ENCODE measurements around the gene DOCK4. TPM values are rescaled to one million over a fixed set of nuclear protein-coding genes. Genes with fewer than 3 reads are reported as not detected.

The DOCK4 gene
- polyA plus RNA-seq, 2 of the 4 experiments (the other 2 are of a cell fraction), result 13.7 to 15.7 TPM

DNA sequence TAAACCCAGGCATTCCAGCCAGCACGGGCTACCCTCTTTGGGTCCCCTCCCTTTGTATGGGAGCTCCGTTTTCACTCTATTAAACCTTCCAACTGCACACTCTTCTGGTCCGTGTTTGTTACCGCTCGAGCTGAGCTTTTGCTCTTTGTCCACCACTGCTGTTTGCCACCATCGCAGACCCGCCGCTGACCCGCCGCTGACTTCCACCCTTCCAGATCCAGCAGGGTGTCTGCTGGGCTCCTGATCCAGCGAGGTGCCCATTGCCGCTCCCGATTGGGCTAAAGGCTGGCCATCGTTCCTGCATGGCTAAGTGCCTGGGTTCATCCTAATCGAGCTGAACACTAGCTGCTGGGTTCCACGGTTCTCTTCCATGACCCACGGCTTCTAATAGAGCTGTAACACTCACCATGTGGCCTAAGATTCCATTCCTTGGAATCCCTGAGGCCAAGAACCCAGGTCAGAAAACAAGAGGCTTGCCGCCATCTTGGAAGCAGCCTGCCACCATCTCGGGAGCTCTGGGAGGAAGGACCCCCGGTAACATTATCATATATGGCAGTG lies 14.8 kb upstream of the DOCK4 start:
- Histone ChIP-seq H3K4me1 (no peaks in the 10 kb centered on the region), H3K9me3 (no peaks in the 10 kb centered on the region), H3K4me2 (no peak overlapping the region), H3K27ac (no peak overlapping the region), H3K4me3 (no peak overlapping the region)
- ChIA-PET POLR2A (no interaction called here), CTCF (no interaction called here)
- no peak for FAIRE-seq
- TF ChIP-seq POLR2A (IDR thresholded peaks at IDR 0.05; ENCODE audit: low read length) (no peak), JUN (IDR thresholded peaks at IDR 0.05) (no peak), EP300 (IDR thresholded peaks at IDR 0.05) (no peak), ZNF302 (CRISPR knock-in tag; IDR thresholded peaks at IDR 0.05) (no peak), HDAC2 (IDR thresholded peaks at IDR 0.05) (no peak), SMC3 (IDR thresholded peaks at IDR 0.05) (no peak), FOSB (CRISPR knock-in tag; IDR thresholded peaks at IDR 0.05) (no peak), GATA3 (IDR thresholded peaks at IDR 0.05; ENCODE audit: borderline replicate concordance) (no peak), NPAS2 (CRISPR knock-in tag; IDR thresholded peaks at IDR 0.05; ENCODE audit: borderline replicate concordance) (no peak)
- TF ChIP-seq, protein P1, sequence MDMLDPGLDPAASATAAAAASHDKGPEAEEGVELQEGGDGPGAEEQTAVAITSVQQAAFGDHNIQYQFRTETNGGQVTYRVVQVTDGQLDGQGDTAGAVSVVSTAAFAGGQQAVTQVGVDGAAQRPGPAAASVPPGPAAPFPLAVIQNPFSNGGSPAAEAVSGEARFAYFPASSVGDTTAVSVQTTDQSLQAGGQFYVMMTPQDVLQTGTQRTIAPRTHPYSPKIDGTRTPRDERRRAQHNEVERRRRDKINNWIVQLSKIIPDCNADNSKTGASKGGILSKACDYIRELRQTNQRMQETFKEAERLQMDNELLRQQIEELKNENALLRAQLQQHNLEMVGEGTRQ (IDR thresholded peaks at IDR 0.05), result no peak
- TF ChIP-seq, protein P2, sequence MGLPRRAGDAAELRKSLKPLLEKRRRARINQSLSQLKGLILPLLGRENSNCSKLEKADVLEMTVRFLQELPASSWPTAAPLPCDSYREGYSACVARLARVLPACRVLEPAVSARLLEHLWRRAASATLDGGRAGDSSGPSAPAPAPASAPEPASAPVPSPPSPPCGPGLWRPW (IDR thresholded peaks at IDR 0.05), result no peak
- TF ChIP-seq, protein P3, sequence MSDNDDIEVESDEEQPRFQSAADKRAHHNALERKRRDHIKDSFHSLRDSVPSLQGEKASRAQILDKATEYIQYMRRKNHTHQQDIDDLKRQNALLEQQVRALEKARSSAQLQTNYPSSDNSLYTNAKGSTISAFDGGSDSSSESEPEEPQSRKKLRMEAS (IDR thresholded peaks at IDR 0.05), result no peak
- TF ChIP-seq, protein P4, sequence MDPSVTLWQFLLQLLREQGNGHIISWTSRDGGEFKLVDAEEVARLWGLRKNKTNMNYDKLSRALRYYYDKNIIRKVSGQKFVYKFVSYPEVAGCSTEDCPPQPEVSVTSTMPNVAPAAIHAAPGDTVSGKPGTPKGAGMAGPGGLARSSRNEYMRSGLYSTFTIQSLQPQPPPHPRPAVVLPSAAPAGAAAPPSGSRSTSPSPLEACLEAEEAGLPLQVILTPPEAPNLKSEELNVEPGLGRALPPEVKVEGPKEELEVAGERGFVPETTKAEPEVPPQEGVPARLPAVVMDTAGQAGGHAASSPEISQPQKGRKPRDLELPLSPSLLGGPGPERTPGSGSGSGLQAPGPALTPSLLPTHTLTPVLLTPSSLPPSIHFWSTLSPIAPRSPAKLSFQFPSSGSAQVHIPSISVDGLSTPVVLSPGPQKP (IDR thresholded peaks at IDR 0.05; ENCODE audit: low read depth, low read length), result no peak
- DNase-seq (ENCODE audit: low read depth in 1 of 2, low spot score in 1 of 2), result no peak
- 90% methylated on average over 20 of the region's 20 CpGs for WGBS (ENCODE audit: missing lambda C conversion rate)
- no peak for ATAC-seq

DNA sequence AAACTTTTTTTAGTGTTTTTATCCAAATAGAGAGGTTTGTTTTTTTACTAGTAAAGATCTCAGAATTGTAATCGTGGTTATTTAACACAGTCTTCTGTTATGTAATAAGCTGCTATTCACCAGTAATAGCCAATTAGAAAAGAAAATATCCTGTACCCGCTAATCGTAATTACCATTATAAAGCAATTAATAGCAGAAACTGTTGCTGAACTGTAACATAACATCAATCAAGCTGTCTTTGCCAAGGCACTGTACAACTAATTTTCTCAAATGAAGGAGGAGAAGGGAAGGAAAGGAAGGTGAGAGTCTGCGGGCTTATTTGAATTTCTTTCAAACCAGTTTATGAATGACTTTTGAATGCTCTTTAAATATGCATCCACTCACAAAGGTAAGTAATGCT lies 9.6 kb upstream of the DOCK4 start:
- Histone ChIP-seq H3K27ac (no peak overlapping the region), H3K4me3 (no peak overlapping the region), H3K4me2 (no peak overlapping the region), H3K4me1 (peaks cover 20% of the 10 kb centered on the region), H3K9me3 (no peaks in the 10 kb centered on the region)
- ChIA-PET POLR2A (no interaction called here), CTCF (interaction anchor here (1.2 to 1.6 kb wide), 2 partner anchors 12 to 123 kb away, joined by 3 to 5 read pairs; no protein-coding TSS in a partner anchor)
- FAIRE-seq (no peak), ATAC-seq (no peak), DNase-seq (ENCODE audit: low read depth in 1 of 2, low spot score in 1 of 2) (no peak)
- 95% methylated on average over 4 of the region's 4 CpGs for WGBS (ENCODE audit: missing lambda C conversion rate)
- TF ChIP-seq CHD2 (IDR thresholded peaks at IDR 0.05; ENCODE audit: low read length, partially characterized antibody) (no peak), TP53 (CRISPR knock-in tag; IDR thresholded peaks at IDR 0.05) (no peak), CEBPB (IDR thresholded peaks at IDR 0.05) (no peak), SREBF2 (IDR thresholded peaks at IDR 0.05) (no peak), POLR2A (IDR thresholded peaks at IDR 0.05; ENCODE audit: low read length) (no peak), MYC (IDR thresholded peaks at IDR 0.05; ENCODE audit: borderline replicate concordance, low read length) (no peak), FOXS1 (CRISPR knock-in tag; IDR thresholded peaks at IDR 0.05) (no peak), NR3C1 (IDR thresholded peaks at IDR 0.05) (no peak), TFCP2L1 (CRISPR knock-in tag; IDR thresholded peaks at IDR 0.05) (no peak), HEYL (CRISPR knock-in tag; IDR thresholded peaks at IDR 0.05) (no peak), FOSL2 (IDR thresholded peaks at IDR 0.05) (no peak), FOSL2 (CRISPR knock-in tag; IDR thresholded peaks at IDR 0.05) (no peak), CBX8 (IDR thresholded peaks at IDR 0.05) (no peak), BHLHE40 (IDR thresholded peaks at IDR 0.05; ENCODE audit: low read depth, low read length) (no peak), RCOR1 (IDR thresholded peaks at IDR 0.05; ENCODE audit: low read depth, low read length) (no peak)
- TF ChIP-seq, protein P5, sequence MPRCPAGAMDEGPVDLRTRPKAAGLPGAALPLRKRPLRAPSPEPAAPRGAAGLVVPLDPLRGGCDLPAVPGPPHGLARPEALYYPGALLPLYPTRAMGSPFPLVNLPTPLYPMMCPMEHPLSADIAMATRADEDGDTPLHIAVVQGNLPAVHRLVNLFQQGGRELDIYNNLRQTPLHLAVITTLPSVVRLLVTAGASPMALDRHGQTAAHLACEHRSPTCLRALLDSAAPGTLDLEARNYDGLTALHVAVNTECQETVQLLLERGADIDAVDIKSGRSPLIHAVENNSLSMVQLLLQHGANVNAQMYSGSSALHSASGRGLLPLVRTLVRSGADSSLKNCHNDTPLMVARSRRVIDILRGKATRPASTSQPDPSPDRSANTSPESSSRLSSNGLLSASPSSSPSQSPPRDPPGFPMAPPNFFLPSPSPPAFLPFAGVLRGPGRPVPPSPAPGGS (IDR thresholded peaks at IDR 0.05), result no peak
- TF ChIP-seq, protein P2 (IDR thresholded peaks at IDR 0.05), result no peak
- TF ChIP-seq, protein P6, sequence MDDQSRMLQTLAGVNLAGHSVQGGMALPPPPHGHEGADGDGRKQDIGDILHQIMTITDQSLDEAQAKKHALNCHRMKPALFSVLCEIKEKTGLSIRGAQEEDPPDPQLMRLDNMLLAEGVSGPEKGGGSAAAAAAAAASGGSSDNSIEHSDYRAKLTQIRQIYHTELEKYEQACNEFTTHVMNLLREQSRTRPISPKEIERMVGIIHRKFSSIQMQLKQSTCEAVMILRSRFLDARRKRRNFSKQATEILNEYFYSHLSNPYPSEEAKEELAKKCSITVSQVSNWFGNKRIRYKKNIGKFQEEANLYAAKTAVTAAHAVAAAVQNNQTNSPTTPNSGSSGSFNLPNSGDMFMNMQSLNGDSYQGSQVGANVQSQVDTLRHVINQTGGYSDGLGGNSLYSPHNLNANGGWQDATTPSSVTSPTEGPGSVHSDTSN (IDR thresholded peaks at IDR 0.05), result no peak
- TF ChIP-seq, protein P4 (IDR thresholded peaks at IDR 0.05; ENCODE audit: low read depth, low read length), result no peak
